NB4 (cell line): ENCODE results near the gene ADAM10.

Source experiments
- CTCF ChIP-seq: IDR thresholded peaks from one replicate; pipeline ENCODE4 v1.5.1; 2012; ENCODE audit warnings: low read depth, low read length
- MAX ChIP-seq: IDR thresholded peaks from 2 replicates; pipeline ENCODE4 v1.6.1; 2011; ENCODE audit warnings: low read depth, low read length
- MYC ChIP-seq: IDR thresholded peaks from 2 replicates; pipeline ENCODE4 v1.6.1; 2011; ENCODE audit warnings: low read depth, low read length
- POLR2A ChIP-seq: IDR thresholded peaks from 2 replicates; pipeline ENCODE4 v1.6.1; 2011; ENCODE audit warnings: mild to moderate bottlenecking; ENCODE audit not compliant: insufficient read length; ENCODE audit errors: extremely low read depth

GRCh38 chr15:58597943-58598828 is 151.3 kb downstream of the ADAM10 start:
- TF ChIP-seq CTCF (no peak), POLR2A (no peak), MAX (no peak), MYC (no peak)
